ENCODE data around the gene USP12.

Gene USP12

GRCh38 chr13:27037171-27037570 is 134.4 kb downstream of the USP12 start:
- no peak for DNase-seq

- DNase-seq: peak in 3 of 56 donors; percentile 13 to 46 (median 21)
Observed at GRCh38 chr13:27036236-27036981, 135.2 kb downstream of the USP12 start.

- DNase-seq: peak in 7 of 56 donors; percentile 10 to 46 (median 29)
Observed at GRCh38 chr13:27035892-27036235, 135.7 kb downstream of the USP12 start.

GRCh38 chr13:27034678-27035111 is 136.9 kb downstream of the USP12 start:
- peak in 15 of 56 donors; percentile 4 to 54 (median 19) for DNase-seq

- DNase-seq: no peak
Observed at GRCh38 chr13:27028683-27029480, 142.7 kb downstream of the USP12 start.

GRCh38 chr13:27027086-27027667 is 144.4 kb downstream of the USP12 start:
- no peak for DNase-seq

- DNase-seq: no peak
Observed at GRCh38 chr13:27026396-27026795, 145.2 kb downstream of the USP12 start.

GRCh38 chr13:27024776-27025492 is 146.7 kb downstream of the USP12 start:
- no peak for DNase-seq

- DNase-seq: no peak
Observed at GRCh38 chr13:27024074-27024461, 147.5 kb downstream of the USP12 start.

- DNase-seq: no peak
Observed at GRCh38 chr13:27023385-27024073, 148.1 kb downstream of the USP12 start.

- DNase-seq: peak in 17 of 56 donors; percentile 15 to 47 (median 31)
Observed at GRCh38 chr13:27022571-27023311, 148.9 kb downstream of the USP12 start.

- no peak for DNase-seq
Observed at GRCh38 chr13:27020415-27020814, 151.2 kb downstream of the USP12 start.

- DNase-seq: no peak
Observed at GRCh38 chr13:27018882-27019281, 152.7 kb downstream of the USP12 start.

GRCh38 chr13:27018344-27018861 is 153.2 kb downstream of the USP12 start:
- no peak for DNase-seq

- DNase-seq: no peak
Observed at GRCh38 chr13:27016875-27017274, 154.7 kb downstream of the USP12 start.

Measured in nucleus accumbens (tissue), 56 donors.